G401.6 (cell line): ENCODE results near the gene SRP72.

Source experiments
- FAIRE-seq: peaks from 2 replicates; lab custom pipeline; 2012; peaks lifted over from hg19 to GRCh38; lab: Jason Lieb, UNC

Gene SRP72

DNA sequence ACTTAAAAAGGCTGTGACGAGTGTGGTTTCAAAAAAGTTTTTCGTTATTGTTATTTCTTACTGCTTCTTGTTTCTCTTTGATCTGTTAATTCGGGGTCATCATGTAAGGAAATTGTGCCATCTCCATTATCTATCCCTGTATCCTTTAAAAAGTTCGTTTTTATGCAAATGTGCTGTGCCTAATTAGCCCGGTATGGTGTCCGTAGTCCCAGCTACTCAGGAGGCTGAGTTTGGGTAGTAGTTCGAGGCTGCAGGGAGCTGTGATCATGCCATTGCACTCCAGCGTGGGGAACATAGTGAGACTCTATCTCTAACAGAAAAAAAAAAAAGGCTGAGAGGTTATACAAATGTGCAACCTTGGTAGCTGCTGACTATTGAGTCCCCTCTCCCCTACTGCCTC, 83.2 kb downstream of the SRP72 start:
- no peak for FAIRE-seq

GRCh38 chr4:56551516-56551915, 84.1 kb downstream of the SRP72 start:
- FAIRE-seq = no peak

DNA sequence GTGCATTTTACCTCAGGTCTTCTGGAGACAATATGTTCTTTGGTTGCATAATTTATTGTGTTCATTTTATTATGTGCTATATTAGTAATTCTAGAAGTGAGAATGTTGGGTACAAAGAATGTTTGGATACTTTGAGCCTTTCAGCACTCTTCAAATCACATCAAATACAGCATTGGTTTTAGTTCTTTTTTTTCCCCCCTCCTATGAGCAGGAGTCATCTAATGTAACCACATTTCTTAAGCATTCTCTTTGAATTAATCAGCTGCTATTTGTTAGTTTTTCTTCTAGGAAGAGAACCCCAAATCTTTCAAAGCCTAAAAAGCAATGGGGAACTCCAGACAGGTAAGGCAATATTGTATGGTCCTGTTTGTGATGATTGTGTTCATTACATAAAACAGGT, 84.9 kb downstream of the SRP72 start:
- no peak for FAIRE-seq
